ENCODE measurements around the gene BNIPL.

- TF ChIP-seq CTCF (IDR thresholded peaks at IDR 0.05) (no peak), POLR2A (IDR thresholded peaks at IDR 0.05) (no peak), POLR2AphosphoS5 (IDR thresholded peaks at IDR 0.05) (no peak)
These were observed 646 bp downstream of the BNIPL start for GRCh38 chr1:151037032-151037431.
